Right atrium auricular region (tissue), 2 donors: Measurements from ENCODE around the gene NINL. TPM values are rescaled to one million over a fixed set of nuclear protein-coding genes. Genes with fewer than 3 reads are reported as not detected.

Source experiments
- DNase-seq: peaks from one replicate; pipeline ENCODE4 v3.0.0-alpha.2; 2019; ENCODE audit warnings: low spot score
- H3K27ac ChIP-seq, 2 donors: fragments of 200-600 bp; sonication (generic); 1 replicate in 1 of 2; 2 replicates in 1 of 2; pipeline ENCODE4 v1.5.1; 2016 to 2019
- H3K27me3 ChIP-seq, 2 donors: fragments of 200-600 bp; sonication (generic); one replicate each; pipeline versions ENCODE4 v1.5.1 to v1.6.0; 2017 to 2019
- H3K36me3 ChIP-seq: fragments of 200-600 bp; sonication (generic); one replicate; pipeline ENCODE4 v1.5.1; 2016
- H3K4me1 ChIP-seq, 2 donors: fragments of 200-600 bp; sonication (generic); one replicate each; pipeline versions ENCODE4 v1.5.1 to v1.6.0; 2017 to 2019
- H3K4me3 ChIP-seq, 2 donors: fragments of 200-600 bp; sonication (generic); 1 replicate in 1 of 2; 2 replicates in 1 of 2; pipeline ENCODE4 v1.5.1; 2017 to 2019; ENCODE audit warnings: mild to moderate bottlenecking in 1 of 2, moderate library complexity in 1 of 2
- H3K9me3 ChIP-seq, 2 donors: fragments of 200-600 bp; sonication (generic); one replicate each; pipeline ENCODE4 v1.5.1; 2019
- CTCF ChIP-seq, 2 donors: fragments of 200-600 bp; sonication (generic); IDR thresholded peaks; one replicate each; pipeline ENCODE4 v1.5.1; 2019; ENCODE audit warnings: antibody characterized with exemption in 2 of 2
- total RNA-seq, 2 donors: library from RNA; depleted of rRNA; stranded (reverse); fragments of >200 nt; gene quantifications; one replicate each; pipeline ENCODE4 v1.1.0, GENCODE V29; 2016

Gene NINL
- total RNA-seq, 2 donors from 2014 or later, result 3.7 to 4.8 TPM

- Histone ChIP-seq H3K36me3 (no peaks in the 10 kb centered on the region), H3K4me3 (no peak overlapping the region), H3K27ac (no peak overlapping the region), H3K9me3 (no peaks in the 10 kb centered on the region), H3K4me1 (no peaks in the 10 kb centered on the region), H3K27me3 (no peaks in the 10 kb centered on the region)
- no peak for TF ChIP-seq CTCF (IDR thresholded peaks at IDR 0.05)
- no peak for DNase-seq
Observed at GRCh38 chr20:25573288-25574251, 11.8 kb downstream of the NINL start.

GRCh38 chr20:25571817-25572216 is 13.5 kb downstream of the NINL start:
- no peak overlapping the region for H3K4me3 ChIP-seq
- no peak for DNase-seq
- no peak overlapping the region for H3K27ac ChIP-seq
- H3K36me3 ChIP-seq, result no peaks in the 10 kb centered on the region
- H3K27me3 ChIP-seq, result no peaks in the 10 kb centered on the region
- no peaks in the 10 kb centered on the region for H3K4me1 ChIP-seq
- H3K9me3 ChIP-seq, result no peaks in the 10 kb centered on the region
- TF ChIP-seq CTCF (IDR thresholded peaks at IDR 0.05), result no peak

GRCh38 chr20:25571240-25571639 is 14.1 kb downstream of the NINL start:
- no peaks in the 10 kb centered on the region for H3K4me1 ChIP-seq
- H3K36me3 ChIP-seq, result no peaks in the 10 kb centered on the region
- no peak for TF ChIP-seq CTCF (IDR thresholded peaks at IDR 0.05)
- no peaks in the 10 kb centered on the region for H3K27me3 ChIP-seq
- no peak for DNase-seq
- H3K9me3 ChIP-seq, result no peaks in the 10 kb centered on the region
- no peak overlapping the region for H3K27ac ChIP-seq
- H3K4me3 ChIP-seq, result no peak overlapping the region

- no peaks in the 10 kb centered on the region for H3K4me1 ChIP-seq
- H3K9me3 ChIP-seq, result no peaks in the 10 kb centered on the region
- no peak overlapping the region for H3K4me3 ChIP-seq
- no peaks in the 10 kb centered on the region for H3K27me3 ChIP-seq
- TF ChIP-seq CTCF (IDR thresholded peaks at IDR 0.05), result no peak
- H3K27ac ChIP-seq, result no peak overlapping the region
- DNase-seq, result no peak
- H3K36me3 ChIP-seq, result no peaks in the 10 kb centered on the region
Observed at GRCh38 chr20:25570148-25570530, 15.2 kb downstream of the NINL start.

- Histone ChIP-seq H3K27me3 (no peaks in the 10 kb centered on the region), H3K4me1 (no peaks in the 10 kb centered on the region), H3K36me3 (no peaks in the 10 kb centered on the region), H3K4me3 (no peak overlapping the region), H3K9me3 (no peaks in the 10 kb centered on the region), H3K27ac (no peak overlapping the region)
- no peak for DNase-seq
- no peak for TF ChIP-seq CTCF (IDR thresholded peaks at IDR 0.05)
Observed at GRCh38 chr20:25567286-25567685, 18.0 kb downstream of the NINL start.
